ENCODE results near the gene MAGEA11.
"Not testable (repeated sequence)": the region's sequence is repeated elsewhere in the genome, so short reads cannot be mapped to it uniquely, and the experiment has no call there.

MAGEA11 gene

DNA sequence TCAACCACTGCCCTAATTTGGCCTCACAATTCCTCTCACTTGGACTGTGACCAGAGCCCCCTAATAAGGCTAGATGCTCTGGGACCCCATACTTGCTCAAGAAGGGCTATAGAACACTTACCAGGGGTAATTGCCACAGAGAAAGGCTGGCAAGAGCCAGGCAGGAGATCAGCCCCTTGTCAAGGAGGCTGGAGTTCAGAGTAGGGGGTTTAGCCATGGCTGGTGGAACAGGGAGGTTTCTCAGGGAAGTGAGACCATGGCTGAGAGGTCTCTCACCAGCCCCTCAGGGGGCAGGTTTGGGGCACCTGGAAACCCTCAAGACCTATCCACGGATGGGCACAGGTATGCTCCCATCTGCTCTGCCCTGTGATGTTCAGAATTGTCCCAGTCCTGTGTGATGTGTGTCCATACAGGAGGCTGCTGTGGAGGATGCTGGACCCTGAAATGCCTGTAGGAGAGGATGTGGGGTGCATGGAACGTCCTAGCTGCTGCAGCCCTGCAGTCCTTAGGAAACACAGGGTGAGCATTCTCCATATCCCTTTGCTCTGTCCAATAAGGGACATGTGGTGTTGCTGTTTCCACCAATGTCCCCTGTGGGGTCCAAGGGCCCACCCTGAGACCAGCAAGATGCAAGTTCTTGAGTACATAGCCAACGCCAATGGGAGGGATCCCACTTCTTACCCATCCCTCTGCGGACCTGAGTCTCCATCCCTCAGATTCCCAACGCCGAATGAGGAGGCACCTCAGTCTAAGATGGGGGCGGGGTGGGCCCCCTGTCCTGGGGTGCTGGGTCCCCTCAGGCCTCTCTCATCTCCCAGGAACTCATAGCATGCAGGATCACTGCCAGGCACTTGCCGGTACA lies 45.6 kb downstream of the MAGEA11 start:
- Histone ChIP-seq H3K4me3 (ENCODE audit: low read length) (no peak overlapping the region), H3K9me2 (replicated peaks; ENCODE audit: insufficient read depth, low read length) (no peaks in the 10 kb centered on the region), H4K20me1 (ENCODE audit: insufficient read depth, low read length) (no peaks in the 10 kb centered on the region), H2AFZ (ENCODE audit: low read length) (no peak overlapping the region), H3K4me2 (ENCODE audit: low read depth, low read length) (no peak overlapping the region), H3K9ac (ENCODE audit: low read length) (no peak overlapping the region), H3F3A (ENCODE audit: insufficient read depth, low read length) (no peaks in the 10 kb centered on the region), H3K9me3 (replicated peaks; ENCODE audit: insufficient read depth, low read length) (no peaks in the 10 kb centered on the region), H3K79me2 (ENCODE audit: low read length) (no peaks in the 10 kb centered on the region), H3K4me1 (ENCODE audit: low read length) (no peaks in the 10 kb centered on the region), H3K36me3 (replicated peaks; ENCODE audit: insufficient read depth, low read length) (no peaks in the 10 kb centered on the region), H3K27ac (ENCODE audit: low read length) (no peak overlapping the region), H3K27me3 (replicated peaks; ENCODE audit: insufficient read depth, low read length) (no peaks in the 10 kb centered on the region)
- no peak for DNase-seq
- TF ChIP-seq, protein P1, sequence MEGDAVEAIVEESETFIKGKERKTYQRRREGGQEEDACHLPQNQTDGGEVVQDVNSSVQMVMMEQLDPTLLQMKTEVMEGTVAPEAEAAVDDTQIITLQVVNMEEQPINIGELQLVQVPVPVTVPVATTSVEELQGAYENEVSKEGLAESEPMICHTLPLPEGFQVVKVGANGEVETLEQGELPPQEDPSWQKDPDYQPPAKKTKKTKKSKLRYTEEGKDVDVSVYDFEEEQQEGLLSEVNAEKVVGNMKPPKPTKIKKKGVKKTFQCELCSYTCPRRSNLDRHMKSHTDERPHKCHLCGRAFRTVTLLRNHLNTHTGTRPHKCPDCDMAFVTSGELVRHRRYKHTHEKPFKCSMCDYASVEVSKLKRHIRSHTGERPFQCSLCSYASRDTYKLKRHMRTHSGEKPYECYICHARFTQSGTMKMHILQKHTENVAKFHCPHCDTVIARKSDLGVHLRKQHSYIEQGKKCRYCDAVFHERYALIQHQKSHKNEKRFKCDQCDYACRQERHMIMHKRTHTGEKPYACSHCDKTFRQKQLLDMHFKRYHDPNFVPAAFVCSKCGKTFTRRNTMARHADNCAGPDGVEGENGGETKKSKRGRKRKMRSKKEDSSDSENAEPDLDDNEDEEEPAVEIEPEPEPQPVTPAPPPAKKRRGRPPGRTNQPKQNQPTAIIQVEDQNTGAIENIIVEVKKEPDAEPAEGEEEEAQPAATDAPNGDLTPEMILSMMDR (IDR thresholded peaks at IDR 0.05; ENCODE audit: low read length) = no peak
- no peak for TF ChIP-seq EZH2phosphoT487 (IDR thresholded peaks at IDR 0.05; ENCODE audit: low read length)
- TF ChIP-seq EZH2 (optimal IDR thresholded peaks at IDR 0.05; ENCODE audit: low read depth, low read length) = no peak

DNA sequence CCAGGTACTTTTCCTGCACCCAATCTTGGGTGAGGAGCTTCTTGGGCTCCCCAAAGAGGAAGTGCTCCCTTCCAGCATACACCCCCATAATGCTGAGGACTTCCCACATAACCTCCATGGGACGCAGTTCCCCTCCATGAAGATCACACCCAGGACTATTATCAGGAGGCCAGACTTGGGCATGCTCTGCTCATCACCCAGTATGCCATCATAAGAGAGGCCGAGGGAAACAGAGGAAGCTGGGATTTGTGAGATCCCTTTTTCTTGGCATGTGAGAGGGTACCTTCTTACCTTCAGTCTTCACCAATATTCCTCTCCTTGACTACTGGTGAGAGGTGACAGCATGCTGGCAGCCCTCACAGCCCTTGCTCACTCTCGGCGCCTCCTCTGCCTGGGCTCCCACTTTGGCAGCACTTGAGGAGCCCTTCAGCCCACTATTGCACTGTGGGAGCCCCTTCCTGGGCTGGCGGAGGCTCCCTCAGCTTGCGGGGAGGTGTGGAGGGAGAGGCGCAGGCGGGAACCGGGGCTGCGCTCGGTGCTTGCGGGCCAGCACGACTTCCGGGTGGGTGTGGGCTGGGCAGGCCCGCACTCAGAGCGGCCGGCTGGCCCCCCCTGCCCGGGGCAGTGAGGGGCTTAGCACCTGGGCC lies 46.3 kb downstream of the MAGEA11 start:
- TF ChIP-seq EZH2 (optimal IDR thresholded peaks at IDR 0.05; ENCODE audit: low read depth, low read length) = no peak
- TF ChIP-seq, protein P1 (IDR thresholded peaks at IDR 0.05; ENCODE audit: low read length) = no peak
- TF ChIP-seq EZH2phosphoT487 (IDR thresholded peaks at IDR 0.05; ENCODE audit: low read length) = no peak
- H3K36me3 ChIP-seq (replicated peaks; ENCODE audit: insufficient read depth, low read length) = no peaks in the 10 kb centered on the region
- H3K4me2 ChIP-seq (ENCODE audit: low read depth, low read length) = no peak overlapping the region
- no peaks in the 10 kb centered on the region for H3K9me3 ChIP-seq (replicated peaks; ENCODE audit: insufficient read depth, low read length)
- no peaks in the 10 kb centered on the region for H3K27me3 ChIP-seq (replicated peaks; ENCODE audit: insufficient read depth, low read length)
- no peaks in the 10 kb centered on the region for H3K9me2 ChIP-seq (replicated peaks; ENCODE audit: insufficient read depth, low read length)
- no peaks in the 10 kb centered on the region for H3F3A ChIP-seq (ENCODE audit: insufficient read depth, low read length)
- no peaks in the 10 kb centered on the region for H3K4me1 ChIP-seq (ENCODE audit: low read length)
- no peak overlapping the region for H2AFZ ChIP-seq (ENCODE audit: low read length)
- no peak overlapping the region for H3K9ac ChIP-seq (ENCODE audit: low read length)
- no peak overlapping the region for H3K4me3 ChIP-seq (ENCODE audit: low read length)
- H4K20me1 ChIP-seq (ENCODE audit: insufficient read depth, low read length) = no peaks in the 10 kb centered on the region
- H3K79me2 ChIP-seq (ENCODE audit: low read length) = no peaks in the 10 kb centered on the region
- no peak overlapping the region for H3K27ac ChIP-seq (ENCODE audit: low read length)
- DNase-seq = no peak

DNA sequence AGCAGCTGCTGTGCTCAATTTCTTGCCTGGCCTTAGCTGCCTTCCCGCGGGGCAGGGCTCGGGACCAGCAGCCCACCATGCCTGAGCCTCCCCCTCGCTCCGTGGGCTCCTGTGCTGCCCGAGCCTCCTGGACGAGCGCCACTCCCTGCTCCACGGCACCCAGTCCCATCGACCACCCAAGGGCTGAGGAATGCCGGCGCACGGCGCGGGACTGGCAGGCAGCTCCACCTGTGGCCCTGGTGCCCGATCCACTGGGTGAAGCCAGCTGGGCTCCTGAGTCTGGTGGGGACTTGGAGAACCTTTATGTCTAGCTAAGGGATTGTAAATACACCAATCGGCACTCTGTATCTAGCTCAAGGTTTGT lies 46.8 kb downstream of the MAGEA11 start:
- DNase-seq; H3K9ac ChIP-seq (ENCODE audit: low read length); H4K20me1 ChIP-seq (ENCODE audit: insufficient read depth, low read length); H3K4me1 ChIP-seq (ENCODE audit: low read length); H3K27ac ChIP-seq (ENCODE audit: low read length); H3K9me3 ChIP-seq (replicated peaks; ENCODE audit: insufficient read depth, low read length); H3K36me3 ChIP-seq (replicated peaks; ENCODE audit: insufficient read depth, low read length); H3F3A ChIP-seq (ENCODE audit: insufficient read depth, low read length); H3K79me2 ChIP-seq (ENCODE audit: low read length); H3K27me3 ChIP-seq (replicated peaks; ENCODE audit: insufficient read depth, low read length); H3K9me2 ChIP-seq (replicated peaks; ENCODE audit: insufficient read depth, low read length); H2AFZ ChIP-seq (ENCODE audit: low read length); H3K4me2 ChIP-seq (ENCODE audit: low read depth, low read length); H3K4me3 ChIP-seq (ENCODE audit: low read length): not testable (repeated sequence)

DNA sequence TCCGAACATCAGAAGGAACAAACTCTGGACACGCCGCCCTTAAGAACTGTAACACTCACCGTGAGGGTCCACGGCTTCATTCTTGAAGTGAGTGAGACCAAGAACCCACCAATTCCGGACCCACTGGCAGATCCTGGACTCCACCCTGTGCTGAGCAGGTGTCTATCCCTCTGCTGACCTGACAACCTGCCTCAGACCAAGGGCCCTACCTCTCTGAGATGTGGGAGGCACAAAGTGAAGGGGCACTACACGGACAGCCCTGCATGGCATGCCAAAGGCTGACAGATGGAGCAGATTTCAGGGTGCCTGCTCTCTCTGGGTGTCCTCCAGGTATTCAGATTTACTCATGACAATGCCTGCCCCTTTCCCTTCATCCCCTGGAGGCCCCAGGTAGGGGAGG lies 48.0 kb downstream of the MAGEA11 start:
- no peak overlapping the region for H2AFZ ChIP-seq (ENCODE audit: low read length)
- no peak overlapping the region for H3K4me3 ChIP-seq (ENCODE audit: low read length)
- H3K79me2 ChIP-seq (ENCODE audit: low read length) = no peaks in the 10 kb centered on the region
- no peak overlapping the region for H3K4me2 ChIP-seq (ENCODE audit: low read depth, low read length)
- H3K9ac ChIP-seq (ENCODE audit: low read length) = no peak overlapping the region
- no peaks in the 10 kb centered on the region for H3F3A ChIP-seq (ENCODE audit: insufficient read depth, low read length)
- H4K20me1 ChIP-seq (ENCODE audit: insufficient read depth, low read length) = no peaks in the 10 kb centered on the region
- H3K27ac ChIP-seq (ENCODE audit: low read length) = no peak overlapping the region
- H3K9me3 ChIP-seq (replicated peaks; ENCODE audit: insufficient read depth, low read length) = no peaks in the 10 kb centered on the region
- H3K4me1 ChIP-seq (ENCODE audit: low read length) = no peaks in the 10 kb centered on the region
- no peaks in the 10 kb centered on the region for H3K36me3 ChIP-seq (replicated peaks; ENCODE audit: insufficient read depth, low read length)
- no peak for TF ChIP-seq EZH2phosphoT487 (IDR thresholded peaks at IDR 0.05; ENCODE audit: low read length)
- TF ChIP-seq, protein P1 (IDR thresholded peaks at IDR 0.05; ENCODE audit: low read length) = no peak
- TF ChIP-seq EZH2 (optimal IDR thresholded peaks at IDR 0.05; ENCODE audit: low read depth, low read length) = no peak
- no peaks in the 10 kb centered on the region for H3K27me3 ChIP-seq (replicated peaks; ENCODE audit: insufficient read depth, low read length)
- DNase-seq = no peak
- no peaks in the 10 kb centered on the region for H3K9me2 ChIP-seq (replicated peaks; ENCODE audit: insufficient read depth, low read length)

Data from MM.1S (cell line).